GM18868 (cell line): Measurements from ENCODE around the gene TSC22D1.

Experiments used
- ATAC-seq: cut with Tn5 transposase; IDR thresholded peaks from one replicate; pipeline ENCODE4 v1.9.1; 2021; ENCODE audit warnings: mild to moderate bottlenecking, moderate library complexity; ENCODE audit not compliant: unreplicated experiment

The TSC22D1 gene

GRCh38 chr13:44388427-44389059 is 187.6 kb downstream of the TSC22D1 start:
- no peak for ATAC-seq

- ATAC-seq = no peak
Measured at GRCh38 chr13:44386913-44387556, 189.1 kb downstream of the TSC22D1 start.

- no peak for ATAC-seq
Measured at GRCh38 chr13:44385847-44386246, 190.3 kb downstream of the TSC22D1 start.

- no peak for ATAC-seq
Measured at GRCh38 chr13:44385401-44385800, 190.7 kb downstream of the TSC22D1 start.

GRCh38 chr13:44384778-44385177 is 191.4 kb downstream of the TSC22D1 start:
- ATAC-seq = no peak

GRCh38 chr13:44383945-44384344 is 192.2 kb downstream of the TSC22D1 start:
- ATAC-seq = no peak

- ATAC-seq = no peak
Measured at GRCh38 chr13:44382635-44383145, 193.4 kb downstream of the TSC22D1 start.
